ENCODE data around the gene ARX. TPM values are rescaled to one million over a fixed set of nuclear protein-coding genes. Genes with fewer than 3 reads are reported as not detected.

Gene ARX
- total and polyA plus RNA-seq, 2 of the 8 experiments (the other 6 are each of a cell fraction or from before 2014, with no cell fraction given): not detected

DNA sequence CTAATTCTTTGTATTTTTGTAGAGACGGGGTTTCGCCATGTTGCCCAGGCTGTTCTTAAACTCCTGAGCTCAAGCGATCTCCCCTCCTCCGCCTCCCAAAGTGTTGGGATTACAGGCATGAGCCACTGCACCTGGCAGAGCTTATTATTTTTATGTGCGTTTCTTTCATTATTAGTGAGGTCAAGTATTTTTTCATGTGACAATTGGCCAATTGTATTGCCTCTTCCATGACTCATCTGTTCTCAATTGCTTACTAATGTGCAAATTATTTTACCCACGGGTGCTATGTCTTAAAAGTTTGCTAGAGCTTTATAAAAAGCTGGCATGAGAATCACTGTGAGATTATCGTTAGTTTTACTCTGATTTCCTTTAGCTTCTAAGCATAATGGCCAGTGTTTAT, 13.0 kb upstream of the ARX start:
- Histone ChIP-seq H3K23ac (ENCODE audit: insufficient read length) (no peak overlapping the region), H2BK120ac (replicated peaks; ENCODE audit: low read depth, low read length) (no peak overlapping the region), H3K4me1 (replicated peaks in 1 of 4; ENCODE audit: control insufficient read depth in 3 of 4, insufficient read depth in 4 of 4, low read length in 3 of 4) (no peaks in the 10 kb centered on the region), H3K9me3 (ENCODE audit: insufficient read depth in 2 of 2, low read depth in 1 of 2, low read length in 1 of 2) (no peaks in the 10 kb centered on the region), H3K79me2 (ENCODE audit: control insufficient read depth in 1 of 2, insufficient read depth in 2 of 2, low read length in 2 of 2) (no peaks in the 10 kb centered on the region), H2AK5ac (ENCODE audit: low read depth, low read length) (no peak overlapping the region), H3K23me2 (ENCODE audit: low read depth, low read length) (no peaks in the 10 kb centered on the region), H3K4ac (replicated peaks; ENCODE audit: insufficient read length, low read depth, low read length) (no peak overlapping the region), H3K36me3 (ENCODE audit: control insufficient read depth in 2 of 4, insufficient read depth in 4 of 4, low read length in 3 of 4) (no peaks in the 10 kb centered on the region), H4K91ac (replicated peaks; ENCODE audit: insufficient read length, low read length) (no peak overlapping the region), H2BK15ac (ENCODE audit: low read length) (no peak overlapping the region), H2BK12ac (ENCODE audit: low read depth, low read length) (no peak overlapping the region), H3K56ac (replicated peaks; ENCODE audit: insufficient read length, low read depth, low read length) (no peak overlapping the region), H2AFZ (ENCODE audit: low read length) (no peak overlapping the region), H4K5ac (ENCODE audit: insufficient read length, low read depth, low read length) (no peak overlapping the region), H3K27ac (ENCODE audit: low read depth, low read length) (no peak overlapping the region), H3K18ac (ENCODE audit: extremely low read depth, low read length) (no peak overlapping the region), H3K27me3 (replicated peaks in 1 of 4; ENCODE audit: control insufficient read depth in 3 of 4, extremely low read depth in 1 of 4, insufficient read depth in 3 of 4, low read length in 3 of 4) (no peaks in the 10 kb centered on the region; a peak in 3 of 7 replicates), H3K79me1 (ENCODE audit: low read depth, low read length) (no peaks in the 10 kb centered on the region), H3K9ac (replicated peaks in 1 of 4; ENCODE audit: extremely low read depth in 1 of 4, low read depth in 3 of 4, low read length in 3 of 4) (no peak overlapping the region), H2BK20ac (ENCODE audit: low read length) (no peak overlapping the region), H4K8ac (ENCODE audit: extremely low read depth, insufficient read depth, low read length) (no peak overlapping the region), H3K4me3 (ENCODE audit: extremely low read depth in 1 of 4, insufficient read depth in 2 of 4, low read depth in 3 of 4, low read length in 4 of 4) (no peak overlapping the region), H4K20me1 (replicated peaks in 1 of 2; ENCODE audit: control insufficient read depth in 1 of 2, insufficient read depth in 2 of 2, low read length in 2 of 2) (no peaks in the 10 kb centered on the region), H2BK5ac (ENCODE audit: low read depth, low read length) (no peak overlapping the region), H3K4me2 (ENCODE audit: insufficient read depth in 1 of 2, low read depth in 2 of 2, low read length in 2 of 2) (no peak overlapping the region), H3K14ac (ENCODE audit: insufficient read length) (no peak overlapping the region)
- FAIRE-seq: no peak
- WGBS, 2 experiments (ENCODE audit: extremely low coverage in 1 of 2, insufficient coverage in 1 of 2, insufficient read length in 1 of 2, insufficient replicate concordance in 2 of 2, low coverage in 1 of 2, low lambda C conversion rate in 2 of 2, missing lambda C conversion rate in 1 of 2): 90% methylated on average over 7 of the region's 7 CpGs; no CpG with 5 or more reads in 1 of the 2 experiments
- CTCF ChIA-PET (ENCODE audit: partially characterized antibody): interaction anchor here (1.4 to 2.6 kb wide), 2 partner anchors 19 to 115 kb away, joined by 3 to 20 read pairs; no protein-coding TSS in a partner anchor
- POLR2A ChIA-PET (ENCODE audit: partially characterized antibody): no interaction called here
- no peak for DNase-seq (ENCODE audit: low read depth in 1 of 2, low spot score in 2 of 2)
- no peak for TF ChIP-seq ASH2L (IDR thresholded peaks at IDR 0.05; ENCODE audit: low read length)
- TF ChIP-seq HDAC6 (IDR thresholded peaks at IDR 0.05; ENCODE audit: low read depth, low read length): no peak
- no peak for TF ChIP-seq HDAC2 (IDR thresholded peaks at IDR 0.05; ENCODE audit: borderline replicate concordance in 1 of 2, low read depth in 2 of 2, low read length in 2 of 2)
- no peak for TF ChIP-seq KDM4A (IDR thresholded peaks at IDR 0.05; ENCODE audit: low read depth, low read length, severe bottlenecking)
- TF ChIP-seq, protein P1, sequence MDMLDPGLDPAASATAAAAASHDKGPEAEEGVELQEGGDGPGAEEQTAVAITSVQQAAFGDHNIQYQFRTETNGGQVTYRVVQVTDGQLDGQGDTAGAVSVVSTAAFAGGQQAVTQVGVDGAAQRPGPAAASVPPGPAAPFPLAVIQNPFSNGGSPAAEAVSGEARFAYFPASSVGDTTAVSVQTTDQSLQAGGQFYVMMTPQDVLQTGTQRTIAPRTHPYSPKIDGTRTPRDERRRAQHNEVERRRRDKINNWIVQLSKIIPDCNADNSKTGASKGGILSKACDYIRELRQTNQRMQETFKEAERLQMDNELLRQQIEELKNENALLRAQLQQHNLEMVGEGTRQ (IDR thresholded peaks at IDR 0.05; ENCODE audit: low read length): no peak
- no peak for TF ChIP-seq GABPA (IDR thresholded peaks at IDR 0.05; ENCODE audit: borderline replicate concordance, insufficient read depth, low read length)
- no peak for TF ChIP-seq NANOG (IDR thresholded peaks at IDR 0.05; ENCODE audit: insufficient read depth, low read depth, low read length, poor library complexity, severe bottlenecking)
- TF ChIP-seq CHD2 (IDR thresholded peaks at IDR 0.05; ENCODE audit: low read length): no peak
- no peak for TF ChIP-seq KDM1A (IDR thresholded peaks at IDR 0.05; ENCODE audit: borderline replicate concordance, low read length)
- no peak for TF ChIP-seq TBP (IDR thresholded peaks at IDR 0.05; ENCODE audit: low read depth, low read length)
- TF ChIP-seq RBBP5 (IDR thresholded peaks at IDR 0.05; ENCODE audit: borderline replicate concordance, low read depth, low read length): no peak
- TF ChIP-seq JUND (IDR thresholded peaks at IDR 0.05; ENCODE audit: low read length): no peak
- TF ChIP-seq TAF7 (optimal IDR thresholded peaks at IDR 0.05; ENCODE audit: borderline replicate concordance, low read depth, low read length): no peak
- no peak for TF ChIP-seq TAF1 (IDR thresholded peaks at IDR 0.05; ENCODE audit: low read depth, low read length)
